GM12878 (cell line): ENCODE measurements around the gene KIF6. TPM values are rescaled to one million over a fixed set of nuclear protein-coding genes. Genes with fewer than 3 reads are reported as not detected.

Experiments
- ATAC-seq: fragments of 200-7000 bp; cut with Tn5 transposase; 3 replicates; pipeline ENCODE4 v1.9.1; 2020; ENCODE audit warnings: mild to moderate bottlenecking, moderate library complexity
- BruUV-seq: library from RNA; stranded (reverse); fragments of 400-500 nt; replicated peaks from 2 replicates; lab custom pipeline; 2021; lab: Mats Ljungman, UMichigan
- CTCF ChIA-PET: fragments of 300-600 bp; sonication (Branson Sonifier 250); formaldehyde crosslinking; extraction: SDS; loops from one replicate; lab custom pipeline; 2021; ENCODE audit warnings: inconsistent platforms; lab: Yijun Ruan, JAX
- POLR2A ChIA-PET: fragments of 350-600 bp; formaldehyde crosslinking; extraction: SDS; loops from one replicate; lab custom pipeline; 2021; ENCODE audit warnings: inconsistent platforms; lab: Charles Lee
- RAD21 ChIA-PET: fragments of 300-600 bp; sonication (Branson Sonifier 250); formaldehyde crosslinking; loops from one replicate; lab custom pipeline; 2023; ENCODE audit warnings: antibody characterized with exemption; ENCODE audit not compliant: unreplicated experiment; lab: Charles Lee
- SMC1A ChIA-PET: fragments of 300-600 bp; sonication (Branson Sonifier 250); formaldehyde crosslinking; loops from one replicate; lab custom pipeline; 2023; ENCODE audit not compliant: unreplicated experiment, uncharacterized antibody; lab: Charles Lee
- DNase-seq: peaks from one replicate; pipeline ENCODE4 v3.0.0-alpha.2; 2011; ENCODE audit warnings: low read depth, low spot score
- FAIRE-seq: peaks from 3 replicates; lab custom pipeline; 2011; peaks lifted over from hg19 to GRCh38; lab: Jason Lieb, UNC
- H2AFZ ChIP-seq: 2 replicates; pipeline ENCODE4 v1.6.0; 2011; ENCODE audit warnings: low read depth, low read length, control low read depth; ENCODE audit not compliant: control insufficient read depth
- H3K27ac ChIP-seq: 2 replicates; pipeline ENCODE4 v1.5.1; 2011; ENCODE audit warnings: control low read depth; ENCODE audit not compliant: control insufficient read depth, insufficient read depth
- H3K27me3 ChIP-seq, 2 experiments: replicated peaks in 1 of 2; 2 replicates each; pipeline versions ENCODE4 v1.6.0 to v1.6.1; 2011; ENCODE audit warnings: low read length in 1 of 2; ENCODE audit not compliant: control insufficient read depth in 2 of 2, insufficient read depth in 2 of 2
- H3K36me3 ChIP-seq, 2 experiments: 2 replicates each; pipeline ENCODE4 v1.5.1; 2011; ENCODE audit warnings: low read length in 1 of 2; ENCODE audit not compliant: control insufficient read depth in 2 of 2, insufficient read depth in 2 of 2
- H3K4me1 ChIP-seq: 2 replicates; pipeline ENCODE4 v1.6.1; 2011; ENCODE audit warnings: mild to moderate bottlenecking, low read length, moderate library complexity, mixed read lengths; ENCODE audit not compliant: control insufficient read depth, insufficient read depth
- H3K4me2 ChIP-seq: 2 replicates; pipeline ENCODE4 v1.6.0; 2011; ENCODE audit warnings: control low read depth; ENCODE audit not compliant: control insufficient read depth, insufficient read depth
- H3K4me3 ChIP-seq: fragments of 200-600 bp; sonication (generic); 2 replicates; pipeline ENCODE4 v1.5.1; 2016
- H3K79me2 ChIP-seq: 2 replicates; pipeline ENCODE4 v1.6.0; 2011; ENCODE audit warnings: low read length; ENCODE audit not compliant: control insufficient read depth, insufficient read depth
- H3K9ac ChIP-seq: 2 replicates; pipeline ENCODE4 v1.8.0; 2011; ENCODE audit warnings: low read length, control low read depth, mixed read lengths; ENCODE audit not compliant: control insufficient read depth, insufficient read depth
- H3K9me3 ChIP-seq: replicated peaks from 3 replicates; pipeline ENCODE4 v1.5.1; 2011; ENCODE audit warnings: mild to moderate bottlenecking, low read length; ENCODE audit not compliant: control insufficient read depth, insufficient read depth
- H4K20me1 ChIP-seq: 2 replicates; pipeline ENCODE4 v1.6.0; 2011; ENCODE audit not compliant: control insufficient read depth, insufficient read depth
- BACH1 ChIP-seq: fragments of 450-650 bp; IDR thresholded peaks from 2 replicates; pipeline ENCODE4 v1.6.1; 2017; ENCODE audit warnings: mild to moderate bottlenecking, borderline replicate concordance
- CEBPB ChIP-seq, 2 experiments: fragments of 150-350 bp in 1 of 2; IDR thresholded peaks; 2 replicates each; pipeline ENCODE4 v1.6.1; 2012 to 2014; ENCODE audit warnings: low read depth in 2 of 2, low read length in 2 of 2, borderline replicate concordance in 1 of 2, inconsistent platforms in 1 of 2
- CHD1 ChIP-seq: IDR thresholded peaks from 2 replicates; pipeline ENCODE4 v1.6.1; 2012; ENCODE audit warnings: low read depth, low read length, improper control_type of control experiment
- FOXK2 ChIP-seq: fragments of 450-650 bp; IDR thresholded peaks from 2 replicates; pipeline ENCODE4 v1.6.1; 2017; ENCODE audit warnings: mild to moderate bottlenecking, moderate library complexity
- HDAC6 ChIP-seq: fragments of 200-600 bp; sonication (generic); IDR thresholded peaks from one replicate; pipeline ENCODE4 v1.8.0; 2017; ENCODE audit warnings: antibody characterized with exemption; ENCODE audit not compliant: unreplicated experiment
- IKZF2 ChIP-seq, 2 experiments: fragments of 450-650 bp; IDR thresholded peaks; 2 replicates each; pipeline ENCODE4 v1.6.1; 2017; ENCODE audit warnings: mild to moderate bottlenecking in 2 of 2, moderate library complexity in 2 of 2
- MTA3 ChIP-seq: IDR thresholded peaks from 2 replicates; pipeline ENCODE4 v1.6.1; 2012; ENCODE audit warnings: low read length, inconsistent platforms, borderline replicate concordance
- NFXL1 ChIP-seq: fragments of 450-650 bp; IDR thresholded peaks from 2 replicates; pipeline ENCODE4 v1.6.1; 2017; ENCODE audit warnings: antibody characterized with exemption, mild to moderate bottlenecking, borderline replicate concordance
- NR2C1 ChIP-seq: fragments of 450-650 bp; IDR thresholded peaks from 2 replicates; pipeline ENCODE4 v1.6.1; 2017; ENCODE audit warnings: antibody characterized with exemption, mild to moderate bottlenecking, moderate library complexity
- SKIL ChIP-seq: fragments of 450-650 bp; IDR thresholded peaks from 2 replicates; pipeline ENCODE4 v1.6.1; 2017; ENCODE audit warnings: mild to moderate bottlenecking, low read depth, inconsistent platforms; ENCODE audit not compliant: poor library complexity, severe bottlenecking
- TCF3 ChIP-seq: IDR thresholded peaks from 2 replicates; pipeline ENCODE4 v1.6.1; 2012; ENCODE audit warnings: low read depth, mild to moderate bottlenecking, low read length, borderline replicate concordance; ENCODE audit not compliant: insufficient read depth
- ZNF384 ChIP-seq: IDR thresholded peaks from 2 replicates; pipeline ENCODE4 v1.6.1; 2012; ENCODE audit warnings: low read depth, mild to moderate bottlenecking, low read length, improper control_type of control experiment, borderline replicate concordance
- in situ Hi-C: fragments of 300-500 bp; cut with MboI; formaldehyde crosslinking; loops from 9 replicates; pipeline ENCODE4 v1.14.3; 2018; ENCODE audit warnings: mixed read lengths
- intact Hi-C: fragments of 100-400 bp; cut with micrococcal nuclease; formaldehyde crosslinking; loops from one replicate; pipeline ENCODE4 v1.14.2; 2022; ENCODE audit not compliant: unreplicated experiment
- polyA plus RNA-seq, 11 experiments: library from polyadenylated mRNA; depleted of rRNA in 4 of 11; unstranded in 6 of 11; stranded (reverse) in 5 of 11; fragments of >200 nt; fragmentation: Nextera tagmentation in 4 of 11; fragmentation: Illumina TruSeq in 1 of 11; extraction: Ambion mirVana in 4 of 11; extraction: Trizol in 1 of 11; gene quantifications; 1 replicate in 1 of 11; 2 replicates in 10 of 11; pipeline versions ENCODE4 v1.2.1 to v1.2.3, GENCODE V29; 2011 to 2016; ENCODE audit warnings: inconsistent platforms in 2 of 11, missing spikeins in 2 of 11, low read depth in 1 of 11
- total RNA-seq, 4 experiments: library from RNA; depleted of rRNA in 3 of 4; stranded (reverse); fragments of >200 nt in 3 of 4; fragmentation: Illumina TruSeq in 1 of 4; extraction: Trizol in 1 of 4; gene quantifications; 2 replicates each; pipeline versions ENCODE4 v1.2.1 to v1.2.3, GENCODE V29; 2013 to 2021
- TF ChIP-seq, protein P1 (sequence below): fragments of 450-650 bp; IDR thresholded peaks from 2 replicates; pipeline ENCODE4 v1.6.1; 2017; ENCODE audit warnings: low read depth, mild to moderate bottlenecking, moderate library complexity

Gene KIF6
- total and polyA plus RNA-seq, 10 of the 15 experiments (the other 5 are each of a cell fraction or from before 2014, with no cell fraction given), result 0.09 to 1.0 (median 0.28) TPM

DNA sequence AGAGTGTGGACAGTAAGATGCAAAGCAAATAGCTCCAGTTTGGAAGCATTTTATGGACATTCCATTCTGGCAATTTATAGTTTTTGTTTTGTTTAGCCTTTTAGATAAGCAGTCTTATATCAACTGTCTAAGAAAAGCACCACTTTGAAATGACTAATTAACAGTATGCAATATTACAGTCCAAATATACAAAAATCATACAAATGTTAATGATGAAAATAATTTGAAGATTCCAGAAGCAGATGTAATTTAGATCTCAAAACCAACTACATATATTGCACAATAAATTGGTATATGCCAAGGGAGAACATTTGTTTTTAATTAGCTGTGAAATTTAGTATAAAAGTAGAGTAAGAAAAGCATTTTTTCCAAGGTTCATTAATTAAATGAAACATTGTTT lies 158.8 kb downstream of the KIF6 start:
- RAD21 ChIA-PET, result no interaction called here
- Histone ChIP-seq H3K27ac (no peak overlapping the region), H2AFZ (no peak overlapping the region), H3K4me3 (no peak overlapping the region), H3K9me3 (no peaks in the 10 kb centered on the region), H3K9ac (no peak overlapping the region), H3K4me1 (no peaks in the 10 kb centered on the region), H3K27me3 (no peaks in the 10 kb centered on the region), H3K36me3 (no peaks in the 10 kb centered on the region), H3K79me2 (no peaks in the 10 kb centered on the region), H3K4me2 (no peak overlapping the region), H4K20me1 (0 out of 2 replicates have a peak, but pooled peaks cover 2% of the 10 kb centered on the region)
- TF ChIP-seq ZNF384 (no peak), CEBPB (IDR thresholded peaks at IDR 0.05; ENCODE audit: borderline replicate concordance in 1 of 2, low read depth in 2 of 2, low read length in 2 of 2) (no peak), TCF3 (no peak), HDAC6 (no peak), FOXK2 (no peak), NR2C1 (no peak), NFXL1 (no peak), SKIL (no peak), BACH1 (no peak), CHD1 (no peak), MTA3 (no peak), IKZF2 (IDR thresholded peaks at IDR 0.05) (no peak)
- TF ChIP-seq, protein P1, sequence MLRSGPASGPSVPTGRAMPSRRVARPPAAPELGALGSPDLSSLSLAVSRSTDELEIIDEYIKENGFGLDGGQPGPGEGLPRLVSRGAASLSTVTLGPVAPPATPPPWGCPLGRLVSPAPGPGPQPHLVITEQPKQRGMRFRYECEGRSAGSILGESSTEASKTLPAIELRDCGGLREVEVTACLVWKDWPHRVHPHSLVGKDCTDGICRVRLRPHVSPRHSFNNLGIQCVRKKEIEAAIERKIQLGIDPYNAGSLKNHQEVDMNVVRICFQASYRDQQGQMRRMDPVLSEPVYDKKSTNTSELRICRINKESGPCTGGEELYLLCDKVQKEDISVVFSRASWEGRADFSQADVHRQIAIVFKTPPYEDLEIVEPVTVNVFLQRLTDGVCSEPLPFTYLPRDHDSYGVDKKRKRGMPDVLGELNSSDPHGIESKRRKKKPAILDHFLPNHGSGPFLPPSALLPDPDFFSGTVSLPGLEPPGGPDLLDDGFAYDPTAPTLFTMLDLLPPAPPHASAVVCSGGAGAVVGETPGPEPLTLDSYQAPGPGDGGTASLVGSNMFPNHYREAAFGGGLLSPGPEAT, result no peak
- POLR2A ChIA-PET, result interaction anchor here (0.6 kb wide), 1 partner anchor 36 kb away, joined by 3 read pairs; no protein-coding TSS in a partner anchor
- intact Hi-C loops (no loop called here), in situ Hi-C loops (no loop called here)
- CTCF ChIA-PET, result interaction anchor here (0.7 kb wide), 1 partner anchor 9 kb away, joined by 3 read pairs; no protein-coding TSS in a partner anchor
- SMC1A ChIA-PET, result interaction anchor here (1.2 to 1.7 kb wide), 2 partner anchors 16 to 24 kb away, joined by 3 read pairs; no protein-coding TSS in a partner anchor
- no TSS peak for BruUV-seq
- no peak for DNase-seq
- no peak for FAIRE-seq
- ATAC-seq, result no peak
